Activated T-cell treated with anti-CD3 and anti-CD28 coated beads, Interleukin-2, amount 50 U/mL, for 48 hours (primary cell): ENCODE data around the gene ATF7IP2.
"Not testable (repeated sequence)": the region's sequence is repeated elsewhere in the genome, so short reads cannot be mapped to it uniquely, and the experiment has no call there.

Experiments
- DNase-seq, 2 experiments: peaks; one replicate each; pipeline ENCODE4 v3.0.0-alpha.2; 2020

The ATF7IP2 gene

DNA sequence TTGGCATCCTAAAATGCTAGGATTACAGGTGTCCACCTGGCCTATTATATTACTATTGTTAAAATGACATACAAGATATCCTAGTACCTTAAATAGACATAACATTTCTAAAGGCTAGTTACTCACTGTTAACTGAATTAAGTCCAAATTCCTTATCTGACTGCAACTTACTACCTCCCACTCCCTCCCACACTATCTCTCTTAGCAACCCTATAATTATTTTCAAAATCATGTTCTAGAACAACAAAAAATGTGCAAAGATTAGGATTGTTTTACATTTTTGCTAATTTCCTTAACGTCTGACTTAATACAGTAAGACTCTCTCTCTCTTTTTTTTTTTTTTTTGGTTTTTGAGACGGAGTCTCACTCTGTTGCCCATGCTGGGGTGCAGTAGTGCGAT is 2.2 kb upstream of the ATF7IP2 start:
- no peak for DNase-seq

DNA sequence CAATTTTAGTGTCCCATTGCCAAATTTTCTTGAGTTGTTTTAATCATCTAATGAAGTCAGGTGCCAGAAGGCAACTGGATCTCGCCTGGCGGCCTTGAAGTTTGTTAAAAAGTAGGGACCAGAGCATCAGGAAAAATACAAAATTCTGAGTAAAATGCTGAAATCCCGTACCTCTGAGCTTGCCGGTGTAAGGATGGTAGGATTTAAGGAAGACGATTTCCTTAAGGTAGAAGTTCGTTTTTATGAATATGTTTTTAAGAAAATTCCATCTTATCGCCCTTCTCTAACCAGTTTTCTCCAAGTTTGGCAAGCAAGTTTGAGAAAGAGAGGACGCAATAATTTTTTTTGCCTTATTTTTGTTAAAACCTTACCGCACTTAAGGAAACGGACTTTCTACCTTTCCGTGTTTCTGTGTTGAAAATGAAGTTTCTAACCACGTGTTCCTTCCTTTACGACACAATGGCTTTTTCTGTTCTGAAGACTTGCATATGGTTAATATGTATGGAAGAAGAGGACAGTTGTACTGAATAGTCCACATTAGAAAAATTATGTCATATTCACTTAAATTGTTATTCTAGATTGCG is 748 bp downstream of the ATF7IP2 start:
- no peak for DNase-seq

DNA sequence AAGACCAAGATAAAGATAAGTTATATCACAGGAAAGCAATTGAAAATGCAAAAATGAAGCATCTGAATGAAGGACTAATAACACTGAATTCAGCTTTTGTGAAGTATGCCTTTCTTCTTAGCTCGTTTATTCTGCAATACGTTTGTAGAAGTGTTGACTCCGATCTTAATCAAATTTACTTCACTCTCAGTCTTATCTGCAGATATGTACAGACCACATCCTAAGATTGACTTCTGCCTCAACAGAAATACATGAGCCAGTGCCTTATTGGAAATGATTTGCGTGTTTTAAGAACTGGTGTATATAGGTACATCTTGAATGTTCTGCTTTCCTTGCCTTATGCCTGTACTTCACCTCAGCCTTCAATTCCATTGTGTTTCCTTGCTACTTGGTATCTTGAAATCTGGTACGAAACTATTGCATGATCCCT is 1.3 kb downstream of the ATF7IP2 start:
- no peak for DNase-seq

DNA sequence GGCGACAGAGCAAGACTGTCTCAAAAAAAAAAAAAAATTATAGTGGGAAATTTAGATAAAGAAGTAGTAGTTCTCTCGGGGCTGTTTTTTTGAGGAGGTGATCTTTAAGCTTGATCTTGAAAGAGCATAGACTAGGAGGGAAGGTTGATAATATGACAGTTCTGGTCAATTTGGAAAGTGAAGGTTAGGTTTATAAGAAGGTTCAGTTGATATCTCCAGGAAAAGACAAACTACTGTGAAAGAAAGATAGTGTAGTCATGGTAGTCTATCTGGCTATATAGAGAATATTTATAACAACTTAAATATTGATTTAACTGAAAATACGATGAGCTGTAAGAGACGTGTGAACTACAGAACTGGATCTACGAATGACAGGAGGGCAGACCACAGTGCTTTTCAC is 3.1 kb downstream of the ATF7IP2 start:
- no peak for DNase-seq

DNA sequence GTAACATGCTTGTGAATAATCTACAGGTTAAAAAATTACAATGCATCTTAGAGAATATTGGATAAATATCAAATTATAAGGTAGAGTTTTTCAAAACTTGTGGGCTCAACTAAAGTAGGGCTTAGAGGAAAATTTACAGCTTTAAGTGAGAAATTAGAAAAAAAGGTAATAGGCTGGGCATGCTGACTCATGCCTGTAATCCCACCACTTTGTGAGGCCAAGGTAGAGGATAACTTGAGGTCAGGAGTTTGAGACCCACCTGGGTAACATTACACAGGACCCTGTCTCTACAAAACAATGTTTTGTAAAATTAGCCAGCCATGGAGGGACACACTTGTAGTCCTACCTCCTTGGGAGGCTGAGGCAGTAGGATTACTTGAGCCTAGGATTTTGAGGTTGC is 4.5 kb downstream of the ATF7IP2 start:
- DNase-seq: no peak

DNA sequence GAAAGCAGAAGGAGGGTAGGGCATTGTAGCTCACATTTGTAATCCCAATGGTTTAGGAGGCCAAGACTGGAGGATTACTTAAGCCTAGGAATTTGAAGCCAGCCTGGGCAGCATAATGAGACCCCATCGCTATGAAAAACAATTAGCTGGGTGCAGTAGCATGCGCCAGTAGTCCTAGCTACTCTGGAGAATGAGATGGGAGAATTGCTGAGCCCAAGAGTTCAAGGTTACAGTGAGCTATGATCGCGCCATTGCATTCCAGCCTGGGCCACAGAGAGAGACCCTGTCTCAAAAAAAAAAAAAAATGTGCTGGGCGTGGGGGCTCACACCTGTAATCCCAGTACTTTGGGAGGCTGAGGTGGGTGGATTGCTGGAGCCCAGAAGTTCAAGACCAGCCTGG is 5.0 kb downstream of the ATF7IP2 start:
- no peak for DNase-seq

DNA sequence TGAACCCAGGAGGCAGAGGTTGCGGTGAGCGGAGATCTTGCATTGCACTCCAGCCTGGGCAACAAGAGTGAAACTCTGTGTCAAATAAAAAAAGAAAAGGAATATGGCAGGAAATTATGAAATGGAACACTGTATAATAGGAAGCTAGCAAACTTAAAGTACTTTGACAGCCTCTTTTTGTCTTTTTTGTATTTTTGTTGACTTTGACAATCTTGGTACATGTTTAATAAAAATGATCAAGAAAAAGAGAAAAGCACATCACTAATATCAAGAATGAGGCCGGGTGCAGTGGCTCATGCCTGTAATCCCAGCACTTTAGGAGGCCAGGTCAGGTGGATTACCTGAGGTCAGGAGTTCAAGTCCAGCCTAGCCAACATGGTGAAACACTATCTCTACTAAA is 5.5 kb downstream of the ATF7IP2 start:
- DNase-seq: no peak

DNA sequence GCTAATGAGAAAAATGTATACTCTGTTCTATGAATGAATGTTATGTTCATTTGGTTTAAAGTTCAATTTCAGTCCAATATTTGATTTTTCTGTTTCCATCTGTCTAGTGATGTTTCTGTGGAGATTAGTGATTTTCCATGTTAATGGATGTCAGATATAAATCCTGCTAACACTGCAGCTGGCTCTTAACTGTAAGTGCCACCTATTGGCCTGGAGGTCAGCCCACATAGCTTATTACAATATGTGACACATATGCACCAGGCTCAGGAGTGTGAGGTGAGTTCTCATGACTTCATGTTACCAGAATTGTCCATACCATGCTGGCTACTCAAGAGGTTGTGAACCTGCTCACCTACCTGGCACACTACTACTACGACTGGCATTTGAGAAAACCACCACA is 17.1 kb downstream of the ATF7IP2 start:
- DNase-seq: no peak

DNA sequence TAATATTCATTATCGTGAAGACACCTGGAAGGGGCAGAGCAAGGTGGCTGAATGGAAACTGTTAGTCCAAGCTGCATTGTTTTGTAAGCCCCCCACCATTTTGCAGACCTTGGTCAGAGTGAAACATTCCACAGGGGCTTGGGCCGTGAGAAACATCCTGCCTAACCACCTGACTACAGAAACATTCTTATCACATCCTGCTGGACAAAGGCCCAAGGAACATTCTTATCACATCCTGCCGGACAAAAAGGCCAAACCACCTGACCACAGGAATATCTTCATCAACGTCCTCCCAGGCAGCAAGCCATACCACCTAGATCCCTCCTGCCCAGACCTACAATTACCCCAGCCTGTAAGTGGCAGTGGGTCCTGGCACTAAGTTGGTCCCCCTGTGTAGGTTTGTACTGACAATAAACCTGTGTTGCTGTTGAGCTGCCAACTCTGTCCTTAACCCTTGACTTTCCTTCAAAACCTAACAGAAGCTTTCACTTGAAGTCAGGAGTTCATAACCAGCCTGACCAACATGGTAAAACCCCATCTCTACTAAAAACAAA is 19.6 kb downstream of the ATF7IP2 start:
- DNase-seq: no peak

DNA sequence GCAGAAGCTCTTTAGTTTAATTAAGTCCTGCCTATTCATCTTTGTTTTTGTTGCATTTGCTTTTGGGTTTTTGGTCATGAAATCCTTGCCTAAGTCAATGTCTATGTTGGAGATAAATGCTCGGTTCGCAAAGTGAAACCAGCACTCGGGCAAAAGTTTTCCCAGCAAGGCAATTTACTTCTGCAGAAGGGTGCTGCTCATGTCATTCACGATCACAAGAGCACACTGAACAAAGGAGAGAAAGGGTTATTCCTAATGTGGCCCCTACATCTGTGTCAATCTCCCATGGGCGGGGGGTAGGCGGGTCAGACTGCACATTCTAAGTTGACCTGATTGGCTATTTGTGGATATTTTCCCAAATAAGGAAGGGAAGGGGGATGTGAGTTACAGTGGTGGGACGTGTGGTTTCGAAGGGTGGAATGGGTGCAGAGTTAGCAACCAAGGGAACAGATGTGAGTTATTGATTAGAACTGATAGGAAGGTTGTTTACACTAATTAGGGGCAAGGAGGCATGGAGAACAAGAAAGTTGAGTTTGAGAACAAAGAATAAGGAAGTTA is 23.0 kb downstream of the ATF7IP2 start:
- no peak for DNase-seq

DNA sequence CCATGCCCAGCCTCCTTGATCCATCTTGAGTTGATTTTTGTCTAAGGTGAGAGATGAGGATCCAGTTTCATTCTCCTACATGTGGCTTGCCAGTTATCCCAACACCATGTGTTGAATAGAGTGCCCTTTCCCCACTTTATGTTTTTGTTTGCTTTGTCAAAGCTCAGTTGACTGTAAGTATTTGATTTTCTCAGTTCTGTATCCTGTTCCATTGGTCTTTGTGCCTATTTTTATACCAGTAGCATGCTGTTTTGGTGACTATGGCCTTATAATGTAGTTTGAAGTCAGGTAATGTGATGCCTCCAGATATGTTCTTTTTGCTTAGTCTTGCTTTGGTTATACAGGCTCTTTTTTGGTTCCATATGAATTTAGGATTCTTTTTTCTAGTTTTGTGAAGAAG is 23.9 kb downstream of the ATF7IP2 start:
- DNase-seq: not testable (repeated sequence)

DNA sequence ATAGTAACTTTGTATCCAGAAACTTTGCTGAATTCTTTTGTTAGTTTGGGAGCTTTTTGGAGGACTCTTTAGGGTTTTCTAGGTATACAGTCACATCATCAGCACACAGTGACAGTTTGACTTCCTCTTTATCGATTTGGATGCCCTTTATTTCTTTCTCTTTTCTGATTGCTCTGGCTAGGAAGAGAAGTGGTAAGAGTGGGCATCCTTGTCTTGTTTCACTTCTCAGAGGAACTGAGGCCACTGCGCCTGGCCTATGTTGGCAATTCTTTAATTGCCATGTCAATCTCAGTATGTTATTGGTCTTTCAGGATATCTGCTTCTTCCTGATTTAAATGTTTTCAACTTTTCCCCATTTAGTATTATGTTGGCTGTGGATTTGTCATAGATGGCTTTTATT is 24.6 kb downstream of the ATF7IP2 start:
- no peak for DNase-seq

DNA sequence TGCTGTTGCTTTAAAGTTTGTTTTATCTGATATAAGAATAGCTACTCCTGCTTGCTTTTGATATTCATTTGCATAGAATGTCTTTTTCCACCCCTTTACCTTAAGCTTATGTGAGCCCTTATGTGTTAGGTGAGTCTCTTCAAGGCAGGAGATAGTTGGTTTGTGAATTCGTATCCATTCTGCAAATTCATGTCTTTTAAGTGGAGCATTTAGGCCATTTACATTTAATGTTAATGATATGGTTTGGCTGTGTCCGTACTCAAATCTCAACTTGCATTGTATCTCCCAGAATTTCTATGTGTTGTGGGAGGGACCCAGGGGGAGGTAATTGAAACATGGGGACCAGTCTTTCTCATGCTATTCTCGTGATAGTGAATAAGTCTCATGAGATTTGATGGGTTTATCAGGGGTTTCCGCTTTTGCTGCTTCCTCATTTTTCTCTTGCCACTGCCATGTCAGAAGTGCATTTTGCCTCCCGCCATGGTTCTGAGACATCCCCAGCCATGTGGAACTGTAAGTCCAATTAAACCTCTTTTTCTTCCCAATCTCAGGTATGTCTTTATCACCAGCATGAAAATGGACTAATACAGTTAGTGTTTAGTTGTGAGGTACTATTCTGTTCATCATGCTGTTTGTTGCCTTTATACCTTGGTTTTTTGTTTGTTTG is 27.2 kb downstream of the ATF7IP2 start:
- no peak for DNase-seq

DNA sequence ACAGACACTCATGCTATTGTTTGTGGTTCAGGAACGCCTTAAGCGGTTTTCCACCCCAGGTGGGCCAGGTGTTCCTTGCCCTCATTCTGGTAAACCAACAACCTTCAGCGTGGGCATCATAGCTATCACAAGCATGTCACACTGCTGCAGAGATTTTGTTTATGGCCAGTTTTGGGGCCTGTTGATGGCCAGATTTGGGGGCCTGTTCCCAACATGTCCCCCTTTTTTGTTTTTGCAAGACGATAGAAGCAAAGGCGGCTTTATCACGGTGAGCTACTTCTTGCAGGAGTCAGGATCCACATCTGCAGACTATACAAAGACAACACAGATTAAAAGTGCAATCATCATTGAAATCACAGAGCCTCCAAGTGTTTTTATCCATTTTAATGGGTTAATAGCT is 32.3 kb downstream of the ATF7IP2 start:
- not testable (repeated sequence) for DNase-seq

DNA sequence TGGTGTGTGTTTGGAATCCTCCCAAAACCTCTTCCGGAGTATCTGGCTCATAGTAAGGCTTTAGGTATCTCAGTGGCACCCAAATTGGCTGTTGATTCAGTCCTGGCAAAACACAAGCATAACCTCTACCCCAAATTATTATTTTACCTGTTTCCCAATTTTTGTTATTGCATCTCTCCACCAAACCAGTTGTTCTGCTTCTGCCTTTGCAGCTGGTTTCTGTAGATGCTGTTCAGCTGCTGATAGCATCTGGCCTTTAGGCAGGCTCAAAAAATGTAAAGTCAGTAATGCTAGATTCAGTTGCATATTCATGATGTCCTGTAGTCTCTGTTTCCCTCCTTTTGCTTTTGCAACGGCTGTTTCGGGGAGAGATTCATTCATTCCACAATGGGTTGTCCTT is 33.8 kb downstream of the ATF7IP2 start:
- DNase-seq: no peak

DNA sequence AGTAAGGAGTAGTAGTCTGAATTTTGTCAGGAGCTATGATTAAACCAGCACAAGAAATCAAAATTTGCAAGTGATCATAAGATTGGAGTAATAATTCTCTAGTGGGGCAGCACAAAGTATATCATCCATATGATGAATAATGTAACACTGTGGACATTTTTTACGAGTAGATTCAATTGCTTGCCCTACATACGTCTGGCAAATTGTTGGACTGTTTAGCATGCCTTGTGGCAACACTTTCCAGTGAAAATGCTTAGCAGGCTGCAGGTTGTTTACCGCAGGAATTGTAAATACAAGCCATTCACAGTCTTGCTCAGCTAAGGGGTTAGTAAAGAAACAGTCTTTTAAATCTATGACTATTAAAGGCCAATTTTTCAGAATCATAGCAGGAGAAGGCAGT is 35.7 kb downstream of the ATF7IP2 start:
- DNase-seq: no peak

DNA sequence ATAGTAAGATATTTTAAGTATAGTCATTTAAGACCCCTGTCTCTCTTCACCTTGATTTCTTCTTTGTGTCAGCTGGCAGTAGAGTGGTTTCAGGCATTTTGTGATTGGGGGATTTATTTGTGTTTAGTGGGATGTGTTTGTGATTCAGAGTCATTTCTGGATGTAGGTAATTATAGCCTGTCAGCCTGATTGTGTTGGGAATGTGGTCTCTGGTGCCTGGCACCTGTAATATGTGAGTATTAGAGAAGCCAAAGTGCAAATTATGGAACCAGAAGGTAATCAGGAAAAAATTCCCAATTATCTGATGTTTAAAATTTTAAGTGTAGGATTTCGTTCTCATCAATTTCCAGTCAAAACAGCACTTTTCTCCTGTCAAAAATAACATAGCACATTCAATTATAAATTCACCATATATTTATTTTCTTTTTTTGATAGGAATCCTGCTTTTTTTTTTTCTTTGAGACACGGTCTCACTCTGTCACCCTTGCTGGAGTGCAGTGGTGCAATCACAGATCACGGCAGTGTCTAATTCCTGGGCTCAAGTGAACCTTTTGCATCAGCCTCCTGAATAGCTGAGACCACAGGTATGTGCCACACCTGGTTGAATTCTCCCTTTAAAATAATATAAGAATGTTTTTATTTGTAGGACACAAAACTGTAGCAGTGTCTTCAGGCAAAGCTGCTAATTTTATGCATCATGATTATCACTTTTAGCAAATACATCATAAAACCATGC is 42.7 kb downstream of the ATF7IP2 start:
- no peak for DNase-seq

DNA sequence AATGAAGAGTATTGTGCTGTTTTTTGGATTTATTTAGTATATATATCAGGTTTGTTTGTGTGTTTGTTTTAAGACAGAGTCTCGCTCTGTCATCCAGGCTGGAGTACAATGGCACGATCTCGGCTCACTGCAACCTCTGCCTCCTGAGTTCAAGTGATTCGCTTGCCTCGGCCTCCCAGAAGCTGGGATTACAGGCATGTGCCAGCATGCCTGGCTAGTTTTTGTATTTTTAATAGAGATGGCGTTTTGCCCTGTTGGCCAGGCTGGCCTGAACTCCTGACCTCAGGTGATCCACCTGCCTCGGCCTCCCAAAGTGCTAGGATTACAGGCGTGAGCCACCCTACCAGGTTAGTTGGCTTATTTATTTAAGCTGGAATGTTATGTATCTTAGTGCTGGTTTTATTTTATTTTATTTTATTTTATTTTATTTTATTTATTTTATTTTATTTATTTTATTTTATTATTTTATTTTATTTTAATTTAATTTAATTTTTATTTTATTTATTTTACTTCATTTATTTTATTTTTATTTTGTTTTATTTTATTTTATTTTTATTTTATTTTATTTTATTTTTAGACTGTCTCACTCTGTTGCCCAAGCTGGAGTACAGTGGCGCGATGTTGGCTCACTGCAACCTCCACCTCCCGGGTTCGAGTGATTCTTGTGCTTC is 43.6 kb downstream of the ATF7IP2 start:
- DNase-seq: not testable (repeated sequence)

DNA sequence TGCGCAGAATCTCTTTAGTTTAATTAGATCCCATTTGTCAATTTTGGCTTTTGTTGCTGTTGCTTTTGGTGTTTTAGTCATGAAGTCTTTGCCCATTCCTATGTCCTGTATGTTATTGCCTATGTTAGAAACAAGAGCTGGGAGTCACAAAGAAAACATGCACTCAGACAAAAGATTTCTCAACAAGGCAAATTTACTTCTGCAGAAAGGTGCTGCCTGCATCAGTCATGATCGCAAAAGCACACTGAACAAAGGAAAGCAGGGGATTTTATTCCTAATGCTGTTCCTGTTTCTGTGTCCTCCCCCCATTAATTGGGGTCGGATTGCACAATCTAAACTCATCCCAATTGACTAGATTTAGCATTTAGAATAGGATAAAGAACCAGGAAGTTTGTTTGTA is 55.9 kb downstream of the ATF7IP2 start:
- no peak for DNase-seq

DNA sequence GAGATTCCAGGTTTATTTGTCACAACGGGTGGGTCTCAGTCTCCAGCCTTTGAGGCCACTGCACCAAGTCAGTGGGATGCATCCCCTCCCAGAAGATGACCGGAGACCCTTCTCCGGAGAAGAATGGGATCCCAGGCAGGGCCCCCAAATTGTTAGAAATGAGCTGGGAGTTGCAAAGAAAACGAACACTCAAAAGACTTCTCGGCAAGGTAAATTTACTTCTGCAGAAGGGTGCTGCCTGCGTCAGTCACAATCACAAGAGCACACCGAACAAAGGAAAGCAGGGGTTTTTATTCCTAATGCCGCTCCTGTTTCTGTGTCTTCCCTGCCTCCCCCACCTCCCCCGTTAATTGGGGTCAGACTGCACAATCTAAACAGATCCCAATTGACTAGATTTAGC is 61.4 kb downstream of the ATF7IP2 start:
- no peak for DNase-seq

DNA sequence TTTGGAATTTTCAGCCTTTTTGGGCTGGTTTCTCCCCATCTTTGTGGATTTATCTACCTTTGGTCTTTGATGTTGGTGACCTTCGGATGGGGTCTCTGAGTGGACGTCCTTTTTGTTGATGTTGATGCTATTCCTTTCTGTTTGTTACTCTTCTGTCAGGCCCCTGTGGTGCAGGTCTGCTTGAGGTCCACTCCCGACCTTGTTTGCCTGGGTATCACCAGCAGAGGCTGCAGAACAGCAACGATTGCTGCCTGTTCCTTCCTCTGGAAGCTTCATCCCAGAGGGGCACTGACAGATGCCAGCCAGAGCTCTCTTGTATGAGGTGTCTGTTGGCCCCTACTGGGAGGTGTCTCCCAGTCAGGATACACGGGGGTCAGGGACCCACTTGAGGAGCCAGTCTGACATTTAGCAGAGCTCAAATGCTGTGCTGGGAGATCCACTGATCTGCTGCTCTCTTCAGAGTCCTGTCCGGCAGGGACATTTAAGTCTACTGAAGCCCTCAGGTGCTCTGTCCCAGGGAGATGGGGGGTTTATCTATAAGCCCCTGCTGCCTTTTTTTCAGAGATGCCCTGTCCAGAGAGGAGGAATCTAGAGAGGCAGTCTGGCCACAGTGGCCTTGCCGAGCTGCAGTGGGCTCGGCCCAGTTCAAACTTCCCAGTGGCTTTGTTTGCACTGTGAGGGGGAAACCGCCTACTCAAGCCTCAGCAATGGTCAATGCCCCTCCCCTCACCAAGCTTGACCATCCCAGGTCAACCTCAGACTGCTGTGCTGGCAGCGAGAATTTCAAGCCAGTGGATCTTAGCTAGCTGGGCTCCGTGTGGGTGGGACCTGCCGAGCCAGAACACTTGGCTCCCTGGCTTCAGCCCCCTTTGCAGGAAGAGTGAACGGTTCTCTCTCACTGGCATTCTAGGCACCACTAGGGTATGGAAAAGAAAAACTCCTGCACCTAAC is 66.6 kb downstream of the ATF7IP2 start:
- not testable (repeated sequence) for DNase-seq

DNA sequence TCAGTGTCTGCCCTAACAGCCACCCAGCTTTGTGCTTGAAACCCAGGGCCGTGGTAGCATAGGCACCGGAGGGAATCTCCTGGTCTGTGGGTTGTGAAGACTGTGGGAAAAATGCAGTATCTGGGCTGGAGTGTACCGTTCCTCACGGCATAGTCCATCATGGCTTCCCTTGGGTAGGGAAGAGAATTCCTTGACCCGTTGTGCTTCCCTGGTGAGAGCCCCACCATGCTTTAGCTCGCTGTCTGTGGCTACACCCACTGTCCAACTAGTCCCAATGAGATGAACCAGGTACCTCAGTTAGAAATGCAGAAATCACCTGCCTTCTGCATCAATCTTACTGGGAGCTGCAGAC is 67.3 kb downstream of the ATF7IP2 start:
- DNase-seq: no peak
